Heart left ventricle (tissue), 16 donors: ENCODE results near the gene IL1RAPL1. TPM values are rescaled to one million over a fixed set of nuclear protein-coding genes. Genes with fewer than 3 reads are reported as not detected.

Source experiments
- ATAC-seq, 4 donors: fragments of 200-7000 bp; cut with Tn5 transposase; one replicate each; pipeline ENCODE4 v1.9.1; 2020 to 2022; ENCODE audit warnings: moderate library complexity in 4 of 4, mild to moderate bottlenecking in 3 of 4, moderate number of reproducible peaks in 1 of 4
- DNase-seq, 5 donors: peaks; one replicate each; pipeline ENCODE4 v3.0.0-alpha.2; 2020
- H3K27ac ChIP-seq, 12 donors: fragments of 200-600 bp; sonication (generic) in 4 of 12; one replicate each; pipeline versions ENCODE4 v1.5.0 to v1.8.0; 2016 to 2022; ENCODE audit warnings: mild to moderate bottlenecking in 2 of 12
- H3K27me3 ChIP-seq, 9 donors: fragments of 200-600 bp; sonication (generic) in 2 of 9; one replicate each; pipeline versions ENCODE4 v1.5.1 to v1.8.0; 2016 to 2022; ENCODE audit warnings: mild to moderate bottlenecking in 3 of 9
- H3K36me3 ChIP-seq, 9 donors: fragments of 200-600 bp; sonication (generic) in 2 of 9; one replicate each; pipeline versions ENCODE4 v1.5.0 to v1.8.0; 2018 to 2022; ENCODE audit warnings: mild to moderate bottlenecking in 2 of 9
- H3K4me1 ChIP-seq, 12 donors: fragments of 200-600 bp; sonication (generic) in 4 of 12; one replicate each; pipeline versions ENCODE4 v1.5.0 to v1.8.0; 2016 to 2022; ENCODE audit warnings: mild to moderate bottlenecking in 3 of 12
- H3K4me3 ChIP-seq, 12 donors: fragments of 200-600 bp; sonication (generic) in 4 of 12; one replicate each; pipeline versions ENCODE4 v1.5.0 to v1.8.0; 2017 to 2022; ENCODE audit warnings: mild to moderate bottlenecking in 9 of 12, moderate library complexity in 4 of 12
- H3K9me3 ChIP-seq, 12 donors: fragments of 200-600 bp; sonication (generic) in 4 of 12; one replicate each; pipeline versions ENCODE4 v1.5.0 to v1.8.0; 2016 to 2022; ENCODE audit warnings: mild to moderate bottlenecking in 1 of 12
- POLR2A ChIP-seq, 2 donors: fragments of 450-650 bp; IDR thresholded peaks; one replicate each; pipeline ENCODE4 v1.6.1; 2017; ENCODE audit warnings: antibody characterized with exemption in 2 of 2, mild to moderate bottlenecking in 2 of 2, moderate library complexity in 2 of 2
- WGBS, 4 donors: extraction: QIAGEN DNeasy Blood & Tissue Kit in 2 of 4; methylation state at CpG; one replicate each; pipeline versions ENCODE4 v1.1.5 to v1.1.7; 2013 to 2018; 5-methylcytosine and 5-hydroxymethylcytosine counted together
- intact Hi-C, 10 donors: fragments of 100-400 bp; cut with DNase I; formaldehyde crosslinking; loops; one replicate each; pipeline versions ENCODE4 v1.11.1 to v1.14.2; 2022
- polyA plus RNA-seq, 2 donors: library from polyadenylated mRNA; stranded (reverse); fragments of 200-250 nt; gene quantifications; one replicate each; pipeline ENCODE4 v1.2.3, GENCODE V29; 2013
- total RNA-seq, 9 donors: library from RNA; depleted of rRNA in 2 of 9; stranded (reverse); fragments of >200 nt in 2 of 9; fragmentation: NEBNext Ultra II Directional in 3 of 9; extraction: Animal tissue kit (Norgen Biotek cat#: 25700) in 3 of 9; gene quantifications; one replicate each; pipeline versions ENCODE4 v1.1.0 to v1.2.4, GENCODE V29; 2016 to 2023
- TF ChIP-seq, protein P1 (sequence below), 12 donors: fragments of 200-600 bp; sonication (generic) in 4 of 12; IDR thresholded peaks; one replicate each; pipeline versions ENCODE4 v1.5.0 to v1.8.0; 2018 to 2022; ENCODE audit warnings: antibody characterized with exemption in 12 of 12, mild to moderate bottlenecking in 5 of 12
- donor health status: ischemic (EF 13 %, LVEDD 7.1; RV severe dilation, severe dysfunction).
- donor health status: healthy with polysubstance abuse.
- donor health status: DM: no; HTN: yes; CAD: no.
- donor health status: DM: no; HTN: no; CAD: no.
- donor health status: ischemic (EF 25% LVEDD 6.9; RV normal size, moderate dysfunction).
- donor health status: ischemic (EF 25% LVEDD 5.7; RV mildly dilated, moderate dysfunction).
- donor health status: healthy.
- donor health status: DM: yes; HTN: yes; CAD: no.
- donor health status: ischemic (EF 35%, LVEDD 5.7; RV mildly dilated, moderate dysfunction).
- donor health status: nonischemic (EF 11% LVEDD 7.7; RV severe dilation, severe dysfunction).
- donor health status: DM: yes; HTN: yes; CAD: no.
- donor health status: PGD.
- donor health status: ischemic (EF 29% LVEDD 5.4; RV normal size, mild dysfunction).
- donor health status: nonischemic (EF 23%, LVEDD 6.1; RV moderate dilation, normal function).

The IL1RAPL1 gene
- total and polyA plus RNA-seq, 11 donors: 0.42 to 4.7 (median 2.3) TPM

DNA sequence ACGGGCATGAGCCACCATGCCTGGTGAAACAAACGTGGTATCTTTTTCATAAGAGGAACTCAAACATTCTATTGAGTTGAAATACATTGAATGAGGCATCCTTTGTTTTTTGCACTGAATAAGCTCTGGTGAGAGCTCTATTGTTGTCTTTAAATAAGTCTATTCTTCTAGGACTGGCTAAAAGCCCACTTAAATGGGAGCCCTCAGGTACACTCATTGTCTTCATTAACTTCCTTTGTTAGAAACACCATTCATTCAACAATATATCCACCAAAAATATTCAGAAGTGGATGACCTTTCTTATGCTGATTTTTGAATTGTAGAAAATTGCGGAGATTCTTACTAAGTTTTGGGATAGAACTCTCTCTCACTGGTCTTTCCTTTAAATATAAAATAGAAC, 568.0 kb downstream of the IL1RAPL1 start:
- Histone ChIP-seq H3K4me1 (no peaks in the 10 kb centered on the region), H3K9me3 (peaks cover 0 to 5% (median 0%) of the 10 kb centered on the region in 12 donors), H3K36me3 (no peaks in the 10 kb centered on the region), H3K27ac (no peak overlapping the region), H3K27me3 (no peaks in the 10 kb centered on the region), H3K4me3 (no peak overlapping the region)
- no peak for DNase-seq
- 45 to 89% (median 64%) methylated on average over 3 of the region's 3 CpGs for WGBS, 4 donors
- intact Hi-C loops: no loop called here
- no peak for ATAC-seq
- TF ChIP-seq, protein P1, sequence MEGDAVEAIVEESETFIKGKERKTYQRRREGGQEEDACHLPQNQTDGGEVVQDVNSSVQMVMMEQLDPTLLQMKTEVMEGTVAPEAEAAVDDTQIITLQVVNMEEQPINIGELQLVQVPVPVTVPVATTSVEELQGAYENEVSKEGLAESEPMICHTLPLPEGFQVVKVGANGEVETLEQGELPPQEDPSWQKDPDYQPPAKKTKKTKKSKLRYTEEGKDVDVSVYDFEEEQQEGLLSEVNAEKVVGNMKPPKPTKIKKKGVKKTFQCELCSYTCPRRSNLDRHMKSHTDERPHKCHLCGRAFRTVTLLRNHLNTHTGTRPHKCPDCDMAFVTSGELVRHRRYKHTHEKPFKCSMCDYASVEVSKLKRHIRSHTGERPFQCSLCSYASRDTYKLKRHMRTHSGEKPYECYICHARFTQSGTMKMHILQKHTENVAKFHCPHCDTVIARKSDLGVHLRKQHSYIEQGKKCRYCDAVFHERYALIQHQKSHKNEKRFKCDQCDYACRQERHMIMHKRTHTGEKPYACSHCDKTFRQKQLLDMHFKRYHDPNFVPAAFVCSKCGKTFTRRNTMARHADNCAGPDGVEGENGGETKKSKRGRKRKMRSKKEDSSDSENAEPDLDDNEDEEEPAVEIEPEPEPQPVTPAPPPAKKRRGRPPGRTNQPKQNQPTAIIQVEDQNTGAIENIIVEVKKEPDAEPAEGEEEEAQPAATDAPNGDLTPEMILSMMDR (IDR thresholded peaks at IDR 0.05): no peak
- TF ChIP-seq POLR2A (IDR thresholded peaks at IDR 0.05): no peak

DNA sequence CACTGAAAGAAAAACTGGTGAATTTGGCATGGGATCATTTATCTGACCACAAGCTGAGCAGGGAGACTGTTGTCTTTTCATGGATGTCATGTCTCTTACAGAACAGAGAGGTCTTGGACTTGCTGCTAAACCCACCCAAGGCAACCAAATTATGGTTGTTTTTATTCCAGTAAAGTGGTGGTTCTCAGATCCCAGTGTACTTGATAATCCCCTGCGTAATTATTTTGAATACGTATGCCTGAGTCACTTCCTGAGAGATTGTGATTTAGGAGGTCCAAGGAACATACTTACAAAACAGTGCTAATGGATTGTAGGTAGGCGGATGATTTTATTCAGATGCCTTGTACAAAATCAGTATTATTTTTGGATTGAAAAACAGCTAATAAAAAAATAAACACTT, 585.6 kb downstream of the IL1RAPL1 start:
- intact Hi-C loops: no loop called here
- TF ChIP-seq, protein P1 (IDR thresholded peaks at IDR 0.05): no peak
- TF ChIP-seq POLR2A (IDR thresholded peaks at IDR 0.05): no peak
- ATAC-seq (peak in 3 of 4 donors; percentile 20 to 74 (median 41)), DNase-seq (no peak)
- Histone ChIP-seq H3K4me1 (no peaks in the 10 kb centered on the region), H3K9me3 (no peaks in the 10 kb centered on the region), H3K27me3 (no peaks in the 10 kb centered on the region), H3K36me3 (no peaks in the 10 kb centered on the region), H3K27ac (peak overlapping the region in 1 of 12 donors; percentile 28), H3K4me3 (no peak overlapping the region)
- 45 to 72% (median 63%) methylated on average over 3 of the region's 3 CpGs for WGBS, 4 donors

DNA sequence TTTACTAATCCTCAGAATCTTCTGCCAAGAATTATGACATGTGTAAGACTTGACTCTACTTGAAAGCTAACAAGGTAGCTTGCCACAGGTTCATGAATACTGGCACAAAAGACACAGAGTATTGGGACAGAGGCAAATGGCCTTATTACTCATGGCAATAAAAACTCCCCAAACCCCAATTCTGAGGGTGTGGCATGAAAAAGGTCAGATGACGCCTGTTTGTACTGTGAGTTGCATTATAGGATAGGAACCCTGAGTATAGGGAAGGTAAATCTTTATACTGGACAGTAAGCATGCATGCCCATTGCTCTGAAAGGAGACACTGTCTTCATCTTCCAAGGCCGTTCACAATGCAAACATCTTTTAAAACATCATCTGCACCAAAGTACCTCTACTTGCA, 600.0 kb downstream of the IL1RAPL1 start:
- DNase-seq (no peak), ATAC-seq (no peak)
- H3K9me3 ChIP-seq: no peaks in the 10 kb centered on the region
- H3K4me1 ChIP-seq: no peaks in the 10 kb centered on the region
- no peaks in the 10 kb centered on the region for H3K36me3 ChIP-seq
- no peaks in the 10 kb centered on the region for H3K27me3 ChIP-seq
- H3K27ac ChIP-seq: no peak overlapping the region
- 48 to 86% (median 70%) methylated on average over 2 of the region's 2 CpGs for WGBS, 4 donors
- TF ChIP-seq, protein P1 (IDR thresholded peaks at IDR 0.05): no peak
- TF ChIP-seq POLR2A (IDR thresholded peaks at IDR 0.05): no peak
- intact Hi-C loops: no loop called here
- H3K4me3 ChIP-seq: no peak overlapping the region

DNA sequence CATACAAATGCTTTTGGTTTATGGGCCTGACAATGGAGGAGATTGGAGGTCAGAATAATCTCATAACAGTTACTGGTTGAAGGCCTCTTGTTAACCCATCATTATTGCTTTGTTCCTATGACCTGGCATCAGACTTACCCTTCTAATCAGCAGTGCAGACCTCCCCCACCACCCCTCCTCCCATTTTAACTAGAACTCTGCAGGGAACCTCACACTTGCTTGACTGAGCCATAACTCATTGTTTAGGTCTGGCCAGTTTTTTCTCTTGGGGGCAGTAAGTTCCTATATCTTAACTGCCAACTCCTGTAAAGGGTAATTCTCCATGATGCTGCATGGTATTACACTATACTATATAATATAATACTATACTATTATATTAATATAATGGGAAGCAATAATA, 609.3 kb downstream of the IL1RAPL1 start:
- Histone ChIP-seq H3K9me3 (no peaks in the 10 kb centered on the region), H3K4me1 (no peaks in the 10 kb centered on the region), H3K4me3 (no peak overlapping the region), H3K27ac (no peak overlapping the region), H3K27me3 (no peaks in the 10 kb centered on the region), H3K36me3 (no peaks in the 10 kb centered on the region)
- ATAC-seq: no peak
- intact Hi-C loops: no loop called here
- DNase-seq: no peak
- TF ChIP-seq, protein P1 (IDR thresholded peaks at IDR 0.05): no peak
- TF ChIP-seq POLR2A (IDR thresholded peaks at IDR 0.05): no peak
